ENCODE data around the gene WDR20. TPM values are rescaled to one million over a fixed set of nuclear protein-coding genes. Genes with fewer than 3 reads are reported as not detected.
A peak's percentile ranks its signal among the peaks of the same experiment; 100 is the strongest.

Gene WDR20
- total RNA-seq, 1 experiment from 2014 or later: 33.0 TPM

- peaks cover 5% of the 10 kb centered on the region for H3K36me3 Mint-ChIP-seq (ENCODE audit: insufficient read depth, unreplicated experiment)
- intact Hi-C loops (cut with micrococcal nuclease; ENCODE audit: unreplicated experiment): no loop called here
- no TSS peak for BruUV-seq (replicated peaks)
- CTCF ChIA-PET: interaction anchor here (0.8 kb wide), 1 partner anchor 13 kb away, joined by 3 read pairs; no protein-coding TSS in a partner anchor
- H3K27ac Mint-ChIP-seq (ENCODE audit: unreplicated experiment): peak overlapping the region; percentile 27
- no peaks in the 10 kb centered on the region for H3K27me3 Mint-ChIP-seq (ENCODE audit: unreplicated experiment)
- H3K4me3 Mint-ChIP-seq (ENCODE audit: low read depth, unreplicated experiment): no peak overlapping the region
- no peak for DNase-seq
- H3K9me3 Mint-ChIP-seq (ENCODE audit: low read depth, unreplicated experiment): no peaks in the 10 kb centered on the region
- TF ChIP-seq CTCF (IDR thresholded peaks at IDR 0.05; ENCODE audit: unreplicated experiment): no peak
- peaks cover 35% of the 10 kb centered on the region for H3K4me1 Mint-ChIP-seq (ENCODE audit: low read depth, unreplicated experiment)
Measured at GRCh38 chr14:102187568-102188001, 47.9 kb downstream of the WDR20 start.

- no peak for TF ChIP-seq CTCF (IDR thresholded peaks at IDR 0.05; ENCODE audit: unreplicated experiment)
- DNase-seq: no peak
- no peaks in the 10 kb centered on the region for H3K9me3 Mint-ChIP-seq (ENCODE audit: low read depth, unreplicated experiment)
- peaks cover 37% of the 10 kb centered on the region for H3K4me1 Mint-ChIP-seq (ENCODE audit: low read depth, unreplicated experiment)
- no peak overlapping the region for H3K4me3 Mint-ChIP-seq (ENCODE audit: low read depth, unreplicated experiment)
- peaks cover 5% of the 10 kb centered on the region for H3K36me3 Mint-ChIP-seq (ENCODE audit: insufficient read depth, unreplicated experiment)
- BruUV-seq (replicated peaks): no TSS peak
- H3K27ac Mint-ChIP-seq (ENCODE audit: unreplicated experiment): no peak overlapping the region
- H3K27me3 Mint-ChIP-seq (ENCODE audit: unreplicated experiment): no peaks in the 10 kb centered on the region
- CTCF ChIA-PET: no interaction called here
- intact Hi-C loops (cut with micrococcal nuclease; ENCODE audit: unreplicated experiment): no loop called here
Measured at GRCh38 chr14:102188187-102188586, 48.5 kb downstream of the WDR20 start.

- H3K36me3 Mint-ChIP-seq (ENCODE audit: insufficient read depth, unreplicated experiment): peaks cover 10% of the 10 kb centered on the region
Measured at GRCh38 chr14:102189874-102190273, 50.2 kb downstream of the WDR20 start.

GRCh38 chr14:102192840-102193502, 53.3 kb downstream of the WDR20 start:
- Mint-ChIP-seq H3K36me3 (ENCODE audit: insufficient read depth, unreplicated experiment) (peaks cover 14% of the 10 kb centered on the region), H3K27me3 (ENCODE audit: unreplicated experiment) (no peaks in the 10 kb centered on the region), H3K4me1 (ENCODE audit: low read depth, unreplicated experiment) (peaks cover 15% of the 10 kb centered on the region), H3K27ac (ENCODE audit: unreplicated experiment) (no peak overlapping the region), H3K4me3 (ENCODE audit: low read depth, unreplicated experiment) (no peak overlapping the region), H3K9me3 (ENCODE audit: low read depth, unreplicated experiment) (no peaks in the 10 kb centered on the region)
- CTCF ChIA-PET: no interaction called here
- no peak for DNase-seq
- no peak for TF ChIP-seq CTCF (IDR thresholded peaks at IDR 0.05; ENCODE audit: unreplicated experiment)
- intact Hi-C loops (cut with micrococcal nuclease; ENCODE audit: unreplicated experiment): no loop called here
- no TSS peak for BruUV-seq (replicated peaks)

More at GRCh38 chr14:102189874-102190273, 50.2 kb downstream of the WDR20 start:
- Mint-ChIP-seq H3K9me3 (ENCODE audit: low read depth, unreplicated experiment) (no peaks in the 10 kb centered on the region), H3K27me3 (ENCODE audit: unreplicated experiment) (no peaks in the 10 kb centered on the region), H3K4me1 (ENCODE audit: low read depth, unreplicated experiment) (peaks cover 37% of the 10 kb centered on the region), H3K27ac (ENCODE audit: unreplicated experiment) (no peak overlapping the region), H3K4me3 (ENCODE audit: low read depth, unreplicated experiment) (no peak overlapping the region)
- BruUV-seq (replicated peaks): no TSS peak
- no peak for DNase-seq
- CTCF ChIA-PET: no interaction called here
- intact Hi-C loops (cut with micrococcal nuclease; ENCODE audit: unreplicated experiment): no loop called here
- TF ChIP-seq CTCF (IDR thresholded peaks at IDR 0.05; ENCODE audit: unreplicated experiment): no peak

Measured in Calu3 (cell line).